ENCODE results near the gene SURF2. TPM values are rescaled to one million over a fixed set of nuclear protein-coding genes. Genes with fewer than 3 reads are reported as not detected.

Gene SURF2
- total RNA-seq, 1 donor from 2014 or later = 20.0 TPM

- H3K4me2 ChIP-seq (ENCODE audit: low read length) = no peak overlapping the region
- peaks cover 5% of the 10 kb centered on the region for H3K9me3 ChIP-seq (ENCODE audit: insufficient read depth, low read depth, low read length)
- Mint-ChIP-seq H3K27ac (ENCODE audit: unreplicated experiment) (no peak overlapping the region), H3K4me1 (ENCODE audit: low read depth, unreplicated experiment) (no peaks in the 10 kb centered on the region), H3K27me3 (ENCODE audit: low read depth, unreplicated experiment) (peaks cover 31% of the 10 kb centered on the region), H3K4me3 (ENCODE audit: unreplicated experiment) (no peak overlapping the region), H3K36me3 (ENCODE audit: low read depth, unreplicated experiment) (no peaks in the 10 kb centered on the region), H3K9me3 (ENCODE audit: unreplicated experiment) (no peaks in the 10 kb centered on the region)
- no peaks in the 10 kb centered on the region for H3K36me3 ChIP-seq (ENCODE audit: insufficient read depth, low read length)
- no peak overlapping the region for H2AFZ ChIP-seq (ENCODE audit: low read depth, low read length)
- H4K20me1 ChIP-seq (ENCODE audit: insufficient read depth, low read length) = no peaks in the 10 kb centered on the region
- no peak overlapping the region for H3K4me3 ChIP-seq (ENCODE audit: insufficient read depth, low read depth, low read length)
- no peak overlapping the region for H3K27ac ChIP-seq (ENCODE audit: low read depth, low read length)
- H3K27me3 ChIP-seq (ENCODE audit: insufficient read depth, low read length) = no peaks in the 10 kb centered on the region
- no peaks in the 10 kb centered on the region for H3K4me1 ChIP-seq (ENCODE audit: insufficient read depth, low read length)
- FAIRE-seq = no peak
- no peak for DNase-seq (ENCODE audit: low read depth)
- H3K79me2 ChIP-seq (ENCODE audit: insufficient read depth, low read length) = no peaks in the 10 kb centered on the region
- H3K9ac ChIP-seq (ENCODE audit: low read length) = no peak overlapping the region
- no peak for TF ChIP-seq EZH2 (IDR thresholded peaks at IDR 0.05; ENCODE audit: insufficient read depth, low read length)
- TF ChIP-seq, protein P1, sequence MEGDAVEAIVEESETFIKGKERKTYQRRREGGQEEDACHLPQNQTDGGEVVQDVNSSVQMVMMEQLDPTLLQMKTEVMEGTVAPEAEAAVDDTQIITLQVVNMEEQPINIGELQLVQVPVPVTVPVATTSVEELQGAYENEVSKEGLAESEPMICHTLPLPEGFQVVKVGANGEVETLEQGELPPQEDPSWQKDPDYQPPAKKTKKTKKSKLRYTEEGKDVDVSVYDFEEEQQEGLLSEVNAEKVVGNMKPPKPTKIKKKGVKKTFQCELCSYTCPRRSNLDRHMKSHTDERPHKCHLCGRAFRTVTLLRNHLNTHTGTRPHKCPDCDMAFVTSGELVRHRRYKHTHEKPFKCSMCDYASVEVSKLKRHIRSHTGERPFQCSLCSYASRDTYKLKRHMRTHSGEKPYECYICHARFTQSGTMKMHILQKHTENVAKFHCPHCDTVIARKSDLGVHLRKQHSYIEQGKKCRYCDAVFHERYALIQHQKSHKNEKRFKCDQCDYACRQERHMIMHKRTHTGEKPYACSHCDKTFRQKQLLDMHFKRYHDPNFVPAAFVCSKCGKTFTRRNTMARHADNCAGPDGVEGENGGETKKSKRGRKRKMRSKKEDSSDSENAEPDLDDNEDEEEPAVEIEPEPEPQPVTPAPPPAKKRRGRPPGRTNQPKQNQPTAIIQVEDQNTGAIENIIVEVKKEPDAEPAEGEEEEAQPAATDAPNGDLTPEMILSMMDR (IDR thresholded peaks at IDR 0.05; ENCODE audit: insufficient read depth, low read depth, low read length) = no peak
These were observed 31.3 kb downstream of the SURF2 start for GRCh38 chr9:133387680-133388079.

DNA sequence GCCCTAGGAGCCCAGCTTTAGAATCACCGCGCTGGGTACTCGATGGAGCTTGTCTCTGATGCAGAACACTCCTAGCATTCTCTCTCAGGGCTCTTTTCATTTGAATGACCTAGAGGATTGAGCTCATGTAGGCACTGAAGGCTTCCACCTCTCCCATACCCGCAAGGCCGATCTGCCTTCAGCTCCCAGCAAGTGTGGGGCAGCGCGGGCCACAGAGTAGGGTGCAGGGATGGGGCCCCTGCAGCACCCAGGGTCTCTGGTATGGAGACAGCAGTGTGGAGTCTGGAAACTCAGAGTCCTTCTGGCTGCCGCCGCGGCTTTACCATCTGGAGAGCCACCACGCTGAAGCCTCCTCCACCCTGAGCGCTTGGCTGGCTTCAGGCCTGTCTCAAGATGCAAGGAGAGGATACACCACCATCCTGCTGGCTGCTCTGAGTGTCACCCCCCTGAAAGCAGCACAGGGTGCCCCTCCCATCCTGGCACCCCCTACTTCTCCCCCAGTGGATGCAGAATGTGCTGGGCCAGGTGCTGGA, 32.7 kb downstream of the SURF2 start:
- FAIRE-seq (no peak), DNase-seq (ENCODE audit: low read depth) (no peak)
- Mint-ChIP-seq H3K4me3 (ENCODE audit: unreplicated experiment) (no peak overlapping the region), H3K27ac (ENCODE audit: unreplicated experiment) (no peak overlapping the region), H3K27me3 (ENCODE audit: low read depth, unreplicated experiment) (peaks cover 34% of the 10 kb centered on the region), H3K36me3 (ENCODE audit: low read depth, unreplicated experiment) (no peaks in the 10 kb centered on the region), H3K4me1 (ENCODE audit: low read depth, unreplicated experiment) (no peaks in the 10 kb centered on the region), H3K9me3 (ENCODE audit: unreplicated experiment) (no peaks in the 10 kb centered on the region)
- no peaks in the 10 kb centered on the region for H3K79me2 ChIP-seq (ENCODE audit: insufficient read depth, low read length)
- no peak overlapping the region for H3K4me2 ChIP-seq (ENCODE audit: low read length)
- no peaks in the 10 kb centered on the region for H4K20me1 ChIP-seq (ENCODE audit: insufficient read depth, low read length)
- H3K27ac ChIP-seq (ENCODE audit: low read depth, low read length) = no peak overlapping the region
- no peaks in the 10 kb centered on the region for H3K27me3 ChIP-seq (ENCODE audit: insufficient read depth, low read length)
- no peak overlapping the region for H3K9ac ChIP-seq (ENCODE audit: low read length)
- H3K9me3 ChIP-seq (ENCODE audit: insufficient read depth, low read depth, low read length) = no peaks in the 10 kb centered on the region
- H3K4me3 ChIP-seq (ENCODE audit: insufficient read depth, low read depth, low read length) = no peak overlapping the region
- no peaks in the 10 kb centered on the region for H3K36me3 ChIP-seq (ENCODE audit: insufficient read depth, low read length)
- TF ChIP-seq, protein P1 (IDR thresholded peaks at IDR 0.05; ENCODE audit: insufficient read depth, low read depth, low read length) = no peak
- TF ChIP-seq EZH2 (IDR thresholded peaks at IDR 0.05; ENCODE audit: insufficient read depth, low read length) = no peak
- H2AFZ ChIP-seq (ENCODE audit: low read depth, low read length) = no peak overlapping the region
- no peaks in the 10 kb centered on the region for H3K4me1 ChIP-seq (ENCODE audit: insufficient read depth, low read length)

GRCh38 chr9:133389562-133389961, 33.2 kb downstream of the SURF2 start:
- Mint-ChIP-seq H3K36me3 (ENCODE audit: low read depth, unreplicated experiment) (no peaks in the 10 kb centered on the region), H3K4me1 (ENCODE audit: low read depth, unreplicated experiment) (no peaks in the 10 kb centered on the region), H3K4me3 (ENCODE audit: unreplicated experiment) (no peak overlapping the region), H3K9me3 (ENCODE audit: unreplicated experiment) (no peaks in the 10 kb centered on the region), H3K27me3 (ENCODE audit: low read depth, unreplicated experiment) (peaks cover 38% of the 10 kb centered on the region), H3K27ac (ENCODE audit: unreplicated experiment) (no peak overlapping the region)
- no peak for DNase-seq (ENCODE audit: low read depth)
- FAIRE-seq = no peak
- Histone ChIP-seq H3K4me2 (ENCODE audit: low read length) (no peak overlapping the region), H2AFZ (ENCODE audit: low read depth, low read length) (no peak overlapping the region), H3K9me3 (ENCODE audit: insufficient read depth, low read depth, low read length) (no peaks in the 10 kb centered on the region), H3K4me1 (ENCODE audit: insufficient read depth, low read length) (no peaks in the 10 kb centered on the region), H3K9ac (ENCODE audit: low read length) (no peak overlapping the region), H3K27ac (ENCODE audit: low read depth, low read length) (no peak overlapping the region), H3K36me3 (ENCODE audit: insufficient read depth, low read length) (no peaks in the 10 kb centered on the region), H3K27me3 (ENCODE audit: insufficient read depth, low read length) (no peaks in the 10 kb centered on the region), H4K20me1 (ENCODE audit: insufficient read depth, low read length) (no peaks in the 10 kb centered on the region), H3K4me3 (ENCODE audit: insufficient read depth, low read depth, low read length) (no peak overlapping the region), H3K79me2 (ENCODE audit: insufficient read depth, low read length) (no peaks in the 10 kb centered on the region)
- TF ChIP-seq EZH2 (IDR thresholded peaks at IDR 0.05; ENCODE audit: insufficient read depth, low read length) = no peak
- TF ChIP-seq, protein P1 (IDR thresholded peaks at IDR 0.05; ENCODE audit: insufficient read depth, low read depth, low read length) = no peak
